Measurements from ENCODE around the gene SCARB2.

- TF ChIP-seq CTCF (IDR thresholded peaks at IDR 0.05 in 8 of 11, conservative IDR thresholded peaks at IDR 0.05 in 3 of 11) (no peak), POLR2A (IDR thresholded peaks at IDR 0.05) (no peak), POLR2AphosphoS5 (IDR thresholded peaks at IDR 0.05) (no peak)
Observed at GRCh38 chr4:76160355-76160754, 53.3 kb downstream of the SCARB2 start.

All from spleen (tissue), 7 donors.